Body of pancreas (tissue), 4 donors: ENCODE results near the gene KCNAB1. TPM values are rescaled to one million over a fixed set of nuclear protein-coding genes. Genes with fewer than 3 reads are reported as not detected.

Source experiments
- ATAC-seq: fragments of 150-250 bp; one replicate; pipeline ENCODE4 v1.9.1; 2016
- DNase-seq, 4 donors: peaks; one replicate each; pipeline ENCODE4 v3.0.0-alpha.2; 2019
- H3K27ac ChIP-seq, 4 donors: fragments of 200-600 bp; sonication (generic); 1 replicate in 3 of 4; 2 replicates in 1 of 4; pipeline versions ENCODE4 v1.5.1 to v1.6.1; 2016 to 2019; ENCODE audit warnings: mild to moderate bottlenecking in 1 of 4, mixed read lengths in 1 of 4, moderate library complexity in 1 of 4
- H3K27me3 ChIP-seq, 2 donors: fragments of 200-600 bp; sonication (generic); one replicate each; pipeline ENCODE4 v1.6.0; 2016; ENCODE audit warnings: mild to moderate bottlenecking in 1 of 2
- H3K36me3 ChIP-seq, 2 donors: fragments of 200-600 bp; sonication (generic); replicated peaks in 1 of 2; 2 replicates each; pipeline ENCODE4 v1.5.1; 2016; ENCODE audit warnings: low read depth in 2 of 2; ENCODE audit not compliant: insufficient read depth in 1 of 2
- H3K4me1 ChIP-seq: fragments of 200-600 bp; sonication (generic); one replicate; pipeline ENCODE4 v1.6.0; 2016
- H3K4me3 ChIP-seq, 2 donors: fragments of 200-600 bp; sonication (generic); 1 replicate in 1 of 2; 2 replicates in 1 of 2; pipeline ENCODE4 v1.5.1; 2016 to 2019
- H3K9me3 ChIP-seq, 3 donors: fragments of 200-600 bp; sonication (generic); 1 replicate in 2 of 3; 2 replicates in 1 of 3; pipeline ENCODE4 v1.5.1; 2016
- POLR2A ChIP-seq, 3 donors: fragments of 450-650 bp; IDR thresholded peaks; one replicate each; pipeline ENCODE4 v1.6.1; 2016; ENCODE audit warnings: antibody characterized with exemption in 3 of 3, mild to moderate bottlenecking in 2 of 3
- WGBS, 2 donors: methylation state at CpG; one replicate each; pipeline ENCODE4 v1.1.5; 2017; 5-methylcytosine and 5-hydroxymethylcytosine counted together
- intact Hi-C: fragments of 100-400 bp; cut with DNase I; formaldehyde crosslinking; loops from one replicate; pipeline ENCODE4 v1.15.1; 2023
- total RNA-seq, 2 donors: library from RNA; depleted of rRNA; stranded (reverse); fragments of >200 nt; gene quantifications; one replicate each; pipeline ENCODE4 v1.1.0, GENCODE V29; 2016
- TF ChIP-seq, protein P1 (sequence below), 7 experiments: fragments of 450-650 bp in 4 of 7; fragments of 200-600 bp in 3 of 7; sonication (generic) in 3 of 7; IDR thresholded peaks; one replicate each; pipeline ENCODE4 v1.5.1; 2016 to 2019; ENCODE audit warnings: antibody characterized with exemption in 7 of 7

Gene KCNAB1
- total RNA-seq, 2 donors from 2014 or later: 5.2 to 5.3 TPM

- no peak overlapping the region for H3K27ac ChIP-seq
- H3K36me3 ChIP-seq: no peaks in the 10 kb centered on the region
- ATAC-seq (no peak), DNase-seq (no peak)
- WGBS, 2 donors: 43 to 61% methylated on average over 3 of the region's 3 CpGs
- intact Hi-C loops: no loop called here
- no peak overlapping the region for H3K4me3 ChIP-seq
- H3K4me1 ChIP-seq: no peaks in the 10 kb centered on the region
- H3K9me3 ChIP-seq: no peaks in the 10 kb centered on the region
- H3K27me3 ChIP-seq: no peaks in the 10 kb centered on the region
- no peak for TF ChIP-seq POLR2A (IDR thresholded peaks at IDR 0.05)
- TF ChIP-seq, protein P1, sequence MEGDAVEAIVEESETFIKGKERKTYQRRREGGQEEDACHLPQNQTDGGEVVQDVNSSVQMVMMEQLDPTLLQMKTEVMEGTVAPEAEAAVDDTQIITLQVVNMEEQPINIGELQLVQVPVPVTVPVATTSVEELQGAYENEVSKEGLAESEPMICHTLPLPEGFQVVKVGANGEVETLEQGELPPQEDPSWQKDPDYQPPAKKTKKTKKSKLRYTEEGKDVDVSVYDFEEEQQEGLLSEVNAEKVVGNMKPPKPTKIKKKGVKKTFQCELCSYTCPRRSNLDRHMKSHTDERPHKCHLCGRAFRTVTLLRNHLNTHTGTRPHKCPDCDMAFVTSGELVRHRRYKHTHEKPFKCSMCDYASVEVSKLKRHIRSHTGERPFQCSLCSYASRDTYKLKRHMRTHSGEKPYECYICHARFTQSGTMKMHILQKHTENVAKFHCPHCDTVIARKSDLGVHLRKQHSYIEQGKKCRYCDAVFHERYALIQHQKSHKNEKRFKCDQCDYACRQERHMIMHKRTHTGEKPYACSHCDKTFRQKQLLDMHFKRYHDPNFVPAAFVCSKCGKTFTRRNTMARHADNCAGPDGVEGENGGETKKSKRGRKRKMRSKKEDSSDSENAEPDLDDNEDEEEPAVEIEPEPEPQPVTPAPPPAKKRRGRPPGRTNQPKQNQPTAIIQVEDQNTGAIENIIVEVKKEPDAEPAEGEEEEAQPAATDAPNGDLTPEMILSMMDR (IDR thresholded peaks at IDR 0.05): no peak
These were observed 239.0 kb downstream of the KCNAB1 start for GRCh38 chr3:156359368-156359767.

DNA sequence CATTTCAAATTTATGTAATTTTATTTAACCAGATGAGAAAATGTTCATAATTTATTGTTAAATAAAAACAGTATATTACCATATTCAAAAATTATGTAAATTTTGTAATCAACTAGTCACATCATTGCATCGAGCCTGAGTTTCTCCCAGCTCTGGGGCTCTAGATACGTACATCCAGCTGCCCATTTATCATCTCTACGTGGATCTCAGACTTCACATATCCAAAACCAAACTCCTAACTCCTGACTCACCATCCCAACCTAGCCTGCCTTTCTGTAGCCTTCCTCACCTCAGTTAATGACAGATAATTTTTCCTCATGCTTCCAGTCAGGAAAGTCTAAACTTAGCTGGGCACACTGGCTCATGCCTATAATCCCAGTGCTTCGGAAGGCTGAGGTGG, 239.7 kb downstream of the KCNAB1 start:
- DNase-seq (no peak), ATAC-seq (no peak)
- no peaks in the 10 kb centered on the region for H3K27me3 ChIP-seq
- WGBS, 2 donors: 80 to 81% methylated on average over 4 of the region's 4 CpGs
- no peak for TF ChIP-seq POLR2A (IDR thresholded peaks at IDR 0.05)
- TF ChIP-seq, protein P1 (IDR thresholded peaks at IDR 0.05): no peak
- H3K36me3 ChIP-seq: no peaks in the 10 kb centered on the region
- H3K4me3 ChIP-seq: no peak overlapping the region
- no peaks in the 10 kb centered on the region for H3K9me3 ChIP-seq
- H3K4me1 ChIP-seq: no peaks in the 10 kb centered on the region
- no peak overlapping the region for H3K27ac ChIP-seq
- intact Hi-C loops: no loop called here

DNA sequence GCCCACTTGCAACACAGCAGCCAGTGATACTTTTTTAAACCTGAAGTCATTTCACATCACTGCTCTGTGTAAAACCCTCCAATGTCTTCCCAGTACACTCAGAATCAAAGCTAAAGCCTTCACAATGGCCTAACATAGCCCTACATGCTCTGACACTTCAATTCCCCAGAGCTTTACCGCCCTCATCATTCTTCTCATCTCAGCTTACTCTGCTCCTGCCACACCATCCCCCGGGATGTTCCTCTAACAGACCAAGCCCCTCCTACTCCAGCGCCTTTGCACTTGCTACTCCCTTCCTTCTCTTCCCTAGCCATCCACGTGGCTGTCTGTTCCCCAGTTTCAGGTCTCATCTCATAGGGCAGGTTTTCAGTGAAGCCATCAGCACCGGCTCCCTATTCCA, 240.6 kb downstream of the KCNAB1 start:
- Histone ChIP-seq H3K4me3 (no peak overlapping the region), H3K9me3 (no peaks in the 10 kb centered on the region), H3K27ac (no peak overlapping the region), H3K4me1 (no peaks in the 10 kb centered on the region), H3K27me3 (no peaks in the 10 kb centered on the region), H3K36me3 (no peaks in the 10 kb centered on the region)
- intact Hi-C loops: no loop called here
- TF ChIP-seq, protein P1 (IDR thresholded peaks at IDR 0.05): no peak
- TF ChIP-seq POLR2A (IDR thresholded peaks at IDR 0.05): no peak
- no peak for ATAC-seq
- no peak for DNase-seq
- 42 to 61% methylated on average over 5 of the region's 5 CpGs for WGBS, 2 donors

GRCh38 chr3:156366559-156366958, 246.2 kb downstream of the KCNAB1 start:
- 59 to 64% methylated on average over 3 of the region's 3 CpGs for WGBS, 2 donors
- Histone ChIP-seq H3K4me3 (no peak overlapping the region), H3K36me3 (no peaks in the 10 kb centered on the region), H3K9me3 (no peaks in the 10 kb centered on the region), H3K27me3 (no peaks in the 10 kb centered on the region), H3K4me1 (no peaks in the 10 kb centered on the region), H3K27ac (no peak overlapping the region)
- ATAC-seq (no peak), DNase-seq (no peak)
- TF ChIP-seq, protein P1 (IDR thresholded peaks at IDR 0.05): no peak
- TF ChIP-seq POLR2A (IDR thresholded peaks at IDR 0.05): no peak
- intact Hi-C loops: no loop called here

GRCh38 chr3:156368189-156368588, 247.8 kb downstream of the KCNAB1 start:
- intact Hi-C loops: no loop called here
- 48 to 58% methylated on average over 3 of the region's 3 CpGs for WGBS, 2 donors
- TF ChIP-seq, protein P1 (IDR thresholded peaks at IDR 0.05): no peak
- no peak for TF ChIP-seq POLR2A (IDR thresholded peaks at IDR 0.05)
- ATAC-seq: no peak
- Histone ChIP-seq H3K4me3 (no peak overlapping the region), H3K27me3 (no peaks in the 10 kb centered on the region), H3K36me3 (no peaks in the 10 kb centered on the region), H3K9me3 (no peaks in the 10 kb centered on the region), H3K4me1 (no peaks in the 10 kb centered on the region), H3K27ac (no peak overlapping the region)
- DNase-seq: no peak
